ENCODE measurements around the gene MAD1L1.

DNA sequence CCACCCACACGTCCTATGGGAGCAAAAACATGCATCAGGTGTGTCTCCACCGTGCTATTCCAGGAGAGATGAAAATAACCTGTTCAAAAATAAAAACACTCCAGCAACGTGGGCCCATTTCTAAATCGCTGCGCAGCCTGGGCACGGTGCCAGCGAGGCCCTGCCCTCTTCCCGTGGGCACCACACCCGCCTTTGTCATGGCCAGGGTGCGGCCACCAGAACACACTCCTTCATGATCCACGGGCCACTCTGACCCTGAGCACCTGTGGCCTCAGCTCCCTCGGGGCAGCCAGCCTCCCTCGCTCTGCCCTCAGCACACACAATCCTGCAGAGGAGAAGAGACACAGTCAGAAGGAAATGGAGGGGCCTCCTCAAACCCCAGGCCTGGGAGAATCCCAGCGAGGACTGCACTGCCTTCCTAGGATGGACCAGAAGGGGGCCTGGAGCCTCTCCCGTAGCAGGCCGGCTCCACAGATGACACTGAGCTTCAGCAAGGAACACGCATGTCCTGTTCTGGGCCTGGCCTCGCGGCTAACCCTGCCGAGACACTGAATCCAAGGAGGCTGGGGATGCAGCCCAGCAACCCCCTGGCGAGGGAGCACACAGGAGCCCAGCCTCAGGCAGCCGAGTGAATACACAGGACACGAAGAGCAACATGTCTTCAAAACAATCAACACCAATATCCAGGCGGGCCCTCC is 169.0 kb downstream of the MAD1L1 start:
- TF ChIP-seq, protein P1, sequence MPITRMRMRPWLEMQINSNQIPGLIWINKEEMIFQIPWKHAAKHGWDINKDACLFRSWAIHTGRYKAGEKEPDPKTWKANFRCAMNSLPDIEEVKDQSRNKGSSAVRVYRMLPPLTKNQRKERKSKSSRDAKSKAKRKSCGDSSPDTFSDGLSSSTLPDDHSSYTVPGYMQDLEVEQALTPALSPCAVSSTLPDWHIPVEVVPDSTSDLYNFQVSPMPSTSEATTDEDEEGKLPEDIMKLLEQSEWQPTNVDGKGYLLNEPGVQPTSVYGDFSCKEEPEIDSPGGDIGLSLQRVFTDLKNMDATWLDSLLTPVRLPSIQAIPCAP (CRISPR knock-in tag; IDR thresholded peaks at IDR 0.05) = no peak
- no peak for TF ChIP-seq ZNF396 (CRISPR knock-in tag; IDR thresholded peaks at IDR 0.05; ENCODE audit: borderline replicate concordance)
- no peak for TF ChIP-seq KAT7 (CRISPR knock-in tag; IDR thresholded peaks at IDR 0.05; ENCODE audit: borderline replicate concordance)
- TF ChIP-seq, protein P2, sequence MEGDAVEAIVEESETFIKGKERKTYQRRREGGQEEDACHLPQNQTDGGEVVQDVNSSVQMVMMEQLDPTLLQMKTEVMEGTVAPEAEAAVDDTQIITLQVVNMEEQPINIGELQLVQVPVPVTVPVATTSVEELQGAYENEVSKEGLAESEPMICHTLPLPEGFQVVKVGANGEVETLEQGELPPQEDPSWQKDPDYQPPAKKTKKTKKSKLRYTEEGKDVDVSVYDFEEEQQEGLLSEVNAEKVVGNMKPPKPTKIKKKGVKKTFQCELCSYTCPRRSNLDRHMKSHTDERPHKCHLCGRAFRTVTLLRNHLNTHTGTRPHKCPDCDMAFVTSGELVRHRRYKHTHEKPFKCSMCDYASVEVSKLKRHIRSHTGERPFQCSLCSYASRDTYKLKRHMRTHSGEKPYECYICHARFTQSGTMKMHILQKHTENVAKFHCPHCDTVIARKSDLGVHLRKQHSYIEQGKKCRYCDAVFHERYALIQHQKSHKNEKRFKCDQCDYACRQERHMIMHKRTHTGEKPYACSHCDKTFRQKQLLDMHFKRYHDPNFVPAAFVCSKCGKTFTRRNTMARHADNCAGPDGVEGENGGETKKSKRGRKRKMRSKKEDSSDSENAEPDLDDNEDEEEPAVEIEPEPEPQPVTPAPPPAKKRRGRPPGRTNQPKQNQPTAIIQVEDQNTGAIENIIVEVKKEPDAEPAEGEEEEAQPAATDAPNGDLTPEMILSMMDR (IDR thresholded peaks at IDR 0.05) = no peak
